Measurements from ENCODE around the gene MYO18A.

MYO18A gene

DNA sequence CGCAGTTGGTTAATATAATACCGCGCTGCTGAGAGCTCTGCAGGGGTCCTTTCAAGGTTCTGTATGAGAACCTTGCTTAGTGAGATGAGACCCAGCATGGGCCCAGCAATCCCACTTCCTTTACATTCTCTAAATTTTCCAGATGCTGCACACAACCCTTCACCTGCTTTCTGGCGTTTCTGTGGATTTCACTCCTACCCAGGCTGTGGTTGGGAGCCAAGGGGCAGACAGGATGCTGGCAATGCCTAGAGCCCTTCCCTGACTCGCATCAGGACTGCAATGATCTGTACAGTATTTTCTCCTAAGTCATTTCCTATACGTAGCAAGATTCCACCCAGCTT, 147.4 kb downstream of the MYO18A start:
- DNase-seq (ENCODE audit: low read depth, low spot score) = no peak

DNA sequence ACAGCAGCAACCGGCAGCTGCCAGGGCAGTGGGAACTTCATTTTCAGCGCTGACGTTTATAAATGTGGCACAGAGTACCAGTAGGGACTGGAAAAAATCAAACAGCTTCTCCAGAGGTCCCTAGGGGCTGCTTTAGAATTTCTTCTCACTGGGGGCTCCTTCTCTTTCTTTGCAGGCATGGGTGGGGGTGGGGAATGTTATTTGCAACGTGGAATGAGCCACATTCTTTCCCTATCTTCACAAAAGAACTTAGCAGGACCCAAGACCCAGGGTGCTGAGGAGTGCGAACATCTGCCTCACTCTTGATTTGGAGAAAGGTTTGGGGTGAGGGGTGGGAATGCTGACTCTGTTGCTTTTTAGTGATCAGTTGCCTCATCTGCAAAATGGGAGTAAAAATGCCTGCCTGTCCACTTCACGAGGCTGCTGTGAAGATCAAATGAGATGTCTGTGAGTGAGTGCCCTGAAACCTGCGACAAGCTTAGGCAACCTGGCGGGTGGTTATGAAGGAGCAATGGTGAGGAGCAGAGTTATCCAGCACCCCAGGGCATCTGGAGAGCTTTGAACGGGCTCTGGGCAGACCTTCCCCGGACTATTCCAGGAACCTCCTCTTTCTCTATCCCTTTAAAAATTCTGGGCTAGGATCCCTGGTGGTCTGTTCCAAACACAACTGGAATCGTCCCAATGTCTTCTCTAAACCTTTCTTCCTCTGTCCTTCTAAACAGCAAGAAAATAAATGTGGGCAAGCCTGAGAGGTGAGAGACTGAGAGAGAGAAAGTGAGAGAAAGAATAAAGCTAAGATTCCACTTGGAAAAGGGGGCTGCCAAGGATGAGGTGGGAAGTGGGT, 148.0 kb downstream of the MYO18A start:
- no peak for DNase-seq (ENCODE audit: low read depth, low spot score)

DNA sequence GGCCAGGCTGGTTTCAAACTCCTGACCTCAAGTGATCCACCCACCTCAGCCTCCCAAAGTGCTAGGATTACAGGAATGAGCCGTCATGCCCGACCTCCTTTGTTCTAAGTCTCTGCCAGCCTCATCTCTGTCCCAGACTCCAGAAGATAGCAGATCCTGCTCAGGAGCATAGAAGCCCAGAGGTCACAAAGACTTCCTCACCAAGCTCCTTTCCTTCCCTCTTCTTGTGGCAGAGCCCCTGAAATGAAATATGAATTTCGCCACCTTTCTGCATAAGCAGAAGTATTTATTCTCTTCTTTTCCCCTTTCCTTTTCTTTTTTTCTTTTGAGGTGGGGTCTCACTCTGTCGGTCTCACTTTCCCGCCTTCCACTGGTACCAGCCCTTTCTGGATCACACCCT, 148.7 kb downstream of the MYO18A start:
- DNase-seq (ENCODE audit: low read depth, low spot score) = no peak

DNA sequence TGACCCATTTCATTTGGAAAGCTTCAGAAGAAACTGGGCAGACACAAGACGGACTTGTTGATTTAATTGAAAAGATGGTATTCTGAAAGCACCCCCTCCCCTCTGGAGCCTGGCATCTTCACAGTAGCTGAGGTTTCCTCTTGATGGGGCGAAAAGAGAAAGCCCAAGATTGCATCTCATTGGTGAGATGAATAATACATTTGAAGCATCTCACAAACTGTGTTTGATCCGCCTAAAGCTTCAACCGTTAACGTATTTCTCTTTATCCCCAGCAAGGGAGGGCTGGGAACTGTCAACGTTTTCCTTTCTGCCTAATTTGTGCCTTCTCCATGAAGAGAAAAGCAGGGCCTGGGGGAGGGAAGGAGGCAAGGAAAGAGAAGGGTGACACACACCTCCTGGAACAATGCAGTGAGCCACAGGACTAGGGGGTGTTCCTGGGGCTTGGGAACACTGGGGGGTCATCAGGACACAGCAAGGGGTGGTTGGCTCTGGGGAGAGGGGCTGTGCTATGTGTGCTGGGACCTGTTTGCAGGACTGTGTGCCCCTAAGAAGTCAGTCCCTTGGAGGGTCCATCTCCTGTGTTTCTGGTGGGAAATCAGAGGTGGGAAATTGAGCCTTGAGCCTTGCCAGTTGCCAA, 155.8 kb downstream of the MYO18A start:
- no peak for DNase-seq (ENCODE audit: low read depth, low spot score)

DNA sequence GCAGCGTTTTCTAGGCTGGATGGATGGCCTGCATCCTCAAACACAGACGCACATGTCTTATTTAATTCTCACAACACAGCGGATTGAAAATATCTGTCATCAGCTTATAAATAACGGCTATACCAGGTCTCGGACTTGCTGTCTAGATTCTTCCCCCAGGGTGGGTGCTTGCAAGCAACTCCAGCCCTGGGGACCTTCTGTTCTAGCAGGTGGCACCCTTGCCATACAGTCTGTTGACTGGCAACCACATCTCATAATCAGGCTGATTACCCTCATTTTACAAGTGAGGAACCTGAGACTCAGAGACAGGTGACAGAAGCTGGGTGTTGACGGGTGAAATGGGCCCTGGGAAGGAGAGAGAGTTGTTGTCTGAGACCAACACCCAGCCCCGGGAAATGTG, 158.1 kb downstream of the MYO18A start:
- DNase-seq (ENCODE audit: low read depth, low spot score) = no peak

DNA sequence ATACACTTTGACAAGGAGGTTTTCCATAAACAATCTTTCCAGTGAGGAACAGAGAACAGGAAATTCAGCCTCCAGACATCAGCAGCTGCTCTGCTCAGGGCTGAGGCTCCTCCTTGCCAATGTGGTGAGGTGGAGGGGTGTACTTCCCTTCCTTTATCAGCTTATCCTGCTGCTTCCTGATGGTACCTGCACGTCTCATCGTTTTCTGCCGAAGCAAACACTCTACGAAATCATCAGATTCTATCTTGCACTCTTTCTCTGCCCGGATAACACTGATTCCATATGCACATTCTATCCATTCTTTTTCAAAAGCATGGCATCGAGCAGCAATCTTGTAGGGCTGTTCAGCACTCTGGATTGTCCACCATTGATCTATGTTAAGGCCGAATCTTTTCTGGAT, 159.0 kb downstream of the MYO18A start:
- no peak for DNase-seq (ENCODE audit: low read depth, low spot score)
